DOHH2 (cell line): ENCODE measurements around the gene ESPN.

Experiments
- EZH2phosphoT487 ChIP-seq: fragments of 200-600 bp; sonication (generic); IDR thresholded peaks from 2 replicates; pipeline ENCODE4 v1.6.1; 2017; ENCODE audit warnings: borderline replicate concordance, mild to moderate bottlenecking, antibody characterized with exemption, low read length, moderate library complexity, mixed read lengths
- TF ChIP-seq, protein P1 (sequence below): fragments of 200-600 bp; sonication (generic); IDR thresholded peaks from one replicate; pipeline ENCODE4 v1.5.1; 2014; ENCODE audit warnings: antibody characterized with exemption, mild to moderate bottlenecking, low read depth, low read length; ENCODE audit not compliant: poor library complexity, severe bottlenecking

DNA sequence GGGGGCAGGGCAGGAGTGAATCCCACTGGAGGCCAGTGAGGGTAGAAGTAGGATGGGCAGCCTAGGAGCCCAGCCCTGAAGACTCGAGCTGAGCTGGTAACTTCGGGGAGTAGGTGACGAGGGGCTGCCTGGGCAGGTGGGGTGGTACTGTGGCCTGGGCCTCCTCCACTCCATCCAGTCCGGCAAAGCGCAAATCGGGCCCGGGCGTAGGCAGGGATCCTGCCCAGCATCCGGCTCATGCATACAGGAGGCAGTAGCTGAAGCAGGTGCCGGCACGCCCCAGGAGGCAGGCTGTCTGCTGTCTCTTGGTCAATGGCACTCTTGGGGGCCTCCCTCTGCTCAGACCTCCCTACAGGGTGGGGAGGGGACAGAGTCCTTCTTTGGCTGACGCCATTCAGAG lies 42.6 kb downstream of the ESPN start:
- TF ChIP-seq, protein P1, sequence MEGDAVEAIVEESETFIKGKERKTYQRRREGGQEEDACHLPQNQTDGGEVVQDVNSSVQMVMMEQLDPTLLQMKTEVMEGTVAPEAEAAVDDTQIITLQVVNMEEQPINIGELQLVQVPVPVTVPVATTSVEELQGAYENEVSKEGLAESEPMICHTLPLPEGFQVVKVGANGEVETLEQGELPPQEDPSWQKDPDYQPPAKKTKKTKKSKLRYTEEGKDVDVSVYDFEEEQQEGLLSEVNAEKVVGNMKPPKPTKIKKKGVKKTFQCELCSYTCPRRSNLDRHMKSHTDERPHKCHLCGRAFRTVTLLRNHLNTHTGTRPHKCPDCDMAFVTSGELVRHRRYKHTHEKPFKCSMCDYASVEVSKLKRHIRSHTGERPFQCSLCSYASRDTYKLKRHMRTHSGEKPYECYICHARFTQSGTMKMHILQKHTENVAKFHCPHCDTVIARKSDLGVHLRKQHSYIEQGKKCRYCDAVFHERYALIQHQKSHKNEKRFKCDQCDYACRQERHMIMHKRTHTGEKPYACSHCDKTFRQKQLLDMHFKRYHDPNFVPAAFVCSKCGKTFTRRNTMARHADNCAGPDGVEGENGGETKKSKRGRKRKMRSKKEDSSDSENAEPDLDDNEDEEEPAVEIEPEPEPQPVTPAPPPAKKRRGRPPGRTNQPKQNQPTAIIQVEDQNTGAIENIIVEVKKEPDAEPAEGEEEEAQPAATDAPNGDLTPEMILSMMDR, result no peak
- TF ChIP-seq EZH2phosphoT487, result no peak
